GM18870 (cell line): ENCODE results near the gene MAL.

Experiments
- ATAC-seq: cut with Tn5 transposase; IDR thresholded peaks from one replicate; pipeline ENCODE4 v1.9.1; 2021; ENCODE audit warnings: moderate library complexity; ENCODE audit not compliant: unreplicated experiment

Gene MAL

GRCh38 chr2:94996305-94997100 is 29.0 kb upstream of the MAL start:
- no peak for ATAC-seq

GRCh38 chr2:94997981-94998930 is 27.3 kb upstream of the MAL start:
- no peak for ATAC-seq

GRCh38 chr2:94999431-94999883 is 26.1 kb upstream of the MAL start:
- ATAC-seq, result no peak

GRCh38 chr2:95001051-95001562 is 24.4 kb upstream of the MAL start:
- ATAC-seq, result no peak

- no peak for ATAC-seq
Observed at GRCh38 chr2:95001701-95002100, 23.8 kb upstream of the MAL start.

- ATAC-seq, result no peak
Observed at GRCh38 chr2:95002498-95002897, 23.0 kb upstream of the MAL start.

- no peak for ATAC-seq
Observed at GRCh38 chr2:95004287-95004686, 21.2 kb upstream of the MAL start.

- ATAC-seq, result no peak
Observed at GRCh38 chr2:95004711-95005110, 20.8 kb upstream of the MAL start.

GRCh38 chr2:95005726-95006125 is 19.8 kb upstream of the MAL start:
- no peak for ATAC-seq

GRCh38 chr2:95006588-95006987 is 18.9 kb upstream of the MAL start:
- ATAC-seq, result no peak

- ATAC-seq, result no peak
Observed at GRCh38 chr2:95007031-95007609, 18.4 kb upstream of the MAL start.

GRCh38 chr2:95007822-95008221 is 17.7 kb upstream of the MAL start:
- ATAC-seq, result no peak

GRCh38 chr2:95008306-95008705 is 17.2 kb upstream of the MAL start:
- no peak for ATAC-seq

GRCh38 chr2:95008996-95009395 is 16.5 kb upstream of the MAL start:
- no peak for ATAC-seq

- no peak for ATAC-seq
Observed at GRCh38 chr2:95009412-95009811, 16.1 kb upstream of the MAL start.

GRCh38 chr2:95010126-95010525 is 15.4 kb upstream of the MAL start:
- ATAC-seq, result no peak

GRCh38 chr2:95010718-95011117 is 14.8 kb upstream of the MAL start:
- ATAC-seq, result no peak

GRCh38 chr2:95012881-95013550 is 12.5 kb upstream of the MAL start:
- peak; percentile 85 for ATAC-seq

- no peak for ATAC-seq
Observed at GRCh38 chr2:95013726-95014125, 11.8 kb upstream of the MAL start.

GRCh38 chr2:95014126-95014708 is 11.3 kb upstream of the MAL start:
- no peak for ATAC-seq
